ENCODE data around the gene PTPRR. TPM values are rescaled to one million over a fixed set of nuclear protein-coding genes. Genes with fewer than 3 reads are reported as not detected.

The PTPRR gene
- total and polyA plus RNA-seq, 2 donors (not counting 3 experiments of a cell fraction or from before 2014, with no cell fraction given): 0.46 to 1.1 TPM

DNA sequence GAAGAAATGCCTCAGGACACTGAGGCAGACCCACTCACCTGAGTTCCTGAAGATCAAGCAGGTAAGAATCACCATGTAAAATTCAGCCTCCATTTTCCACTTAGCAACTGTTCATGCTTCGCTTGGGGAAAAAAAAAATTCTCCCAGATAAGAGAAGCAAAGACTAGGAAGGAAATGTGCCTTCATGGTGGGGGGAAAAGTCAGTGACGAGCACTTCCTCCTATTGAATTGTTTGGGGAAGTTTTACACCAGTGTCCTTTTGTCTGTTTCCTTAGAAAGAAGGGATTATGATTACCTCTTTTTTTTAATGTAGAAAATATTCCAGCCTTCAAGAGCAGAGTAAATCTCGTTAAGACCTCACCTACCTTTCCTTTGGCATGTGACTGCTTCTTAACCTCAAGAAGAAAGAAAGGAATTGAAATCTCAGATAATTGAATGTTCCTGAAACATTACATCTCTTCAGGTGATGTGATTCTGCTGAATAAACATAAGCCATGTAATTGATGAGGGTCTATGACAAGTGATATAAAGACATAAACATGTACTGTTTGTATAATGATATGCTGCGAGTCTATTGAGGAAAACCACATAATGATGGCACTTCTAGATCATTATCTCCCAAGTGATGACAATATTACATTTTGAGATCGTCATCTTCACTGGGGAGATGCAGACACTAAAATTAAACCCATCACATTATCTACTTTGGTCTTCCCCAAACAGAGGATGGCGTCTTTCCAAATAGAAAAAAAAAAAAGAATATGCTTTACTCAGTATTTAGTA is 283.0 kb downstream of the PTPRR start, which contains the start of gene PTPRB:
Gene PTPRB, minus strand, starts transcription at position 127 of the 783 bp plus-strand sequence. Its CDS starts 34 bp downstream, at position 93.
- Histone ChIP-seq H3K4me2 (ENCODE audit: insufficient read depth, low read length) (peak within 1 kb of the TSS; percentile 60), H3K36me3 (ENCODE audit: control insufficient read depth in 2 of 2, extremely low read depth in 1 of 2, insufficient read depth in 2 of 2, low read length in 2 of 2) (peaks cover 1 to 22% of the 10 kb centered on the region in 2 experiments), H3K27ac (ENCODE audit: insufficient read depth, low read depth, low read length) (peak within 1 kb of the TSS; percentile 100), H2AFZ (ENCODE audit: low read depth, low read length) (peak within 1 kb of the TSS; percentile 43), H3K79me2 (ENCODE audit: control insufficient read depth, insufficient read depth, low read length) (peaks cover 51% of the 10 kb centered on the region), H3K27me3 (ENCODE audit: control insufficient read depth in 2 of 2, insufficient read depth in 2 of 2, low read length in 2 of 2) (no peaks in the 10 kb centered on the region), H3K4me3 (replicated peaks in 1 of 3; ENCODE audit: insufficient read depth in 1 of 3, low read depth in 1 of 3, low read length in 3 of 3) (peak within 1 kb of the TSS; percentile 63 to 100 (median 99)), H3K9me3 (replicated peaks; ENCODE audit: control insufficient read depth, insufficient read depth, low read length) (no peaks in the 10 kb centered on the region), H3K4me1 (ENCODE audit: control insufficient read depth, extremely low read depth, insufficient read depth, low read length) (peaks cover 50% of the 10 kb centered on the region), H3K9ac (replicated peaks; ENCODE audit: extremely low read depth, insufficient read depth, low read length) (peak within 1 kb of the TSS; percentile 100), H3K9me1 (replicated peaks; ENCODE audit: control insufficient read depth, extremely low read depth, insufficient read depth, low read length) (no peaks in the 10 kb centered on the region), H4K20me1 (replicated peaks; ENCODE audit: control insufficient read depth, extremely low read depth, insufficient read depth, low read length) (no peaks in the 10 kb centered on the region)
- peak; percentile 85 for DNase-seq (ENCODE audit: low read depth, low spot score)
- FAIRE-seq: peak; percentile 72
- intact Hi-C loops (cut with micrococcal nuclease) (loop anchor here (1.0 to 2.0 kb wide), 8 partner anchors 8 to 82 kb away; no protein-coding TSS in a partner anchor), dilution Hi-C loops (cut with MboI; ENCODE audit: extremely low pct_ligation_motif_present, low sequenced_read_pairs) (no loop called here)
- BruUV-seq (replicated peaks): TSS peak; percentile 85
- ChIA-PET POLR2A (no interaction called here), CTCF (interaction anchor here (1.2 to 2.7 kb wide), 7 partner anchors 12 to 82 kb away, joined by 4 to 23 read pairs (median 9); no protein-coding TSS in a partner anchor)
- peak; percentile 67 for TF ChIP-seq FOS (IDR thresholded peaks at IDR 0.05; ENCODE audit: borderline replicate concordance, insufficient read depth, low read length)
- TF ChIP-seq MYC (IDR thresholded peaks at IDR 0.05; ENCODE audit: low read depth, low read length): no peak
- TF ChIP-seq GATA2 (IDR thresholded peaks at IDR 0.05; ENCODE audit: insufficient read depth, insufficient read length, low read depth, low read length): peak; percentile 55
- peak; percentile 45 for TF ChIP-seq POLR2A (IDR thresholded peaks at IDR 0.05; ENCODE audit: low read depth, low read length)
- TF ChIP-seq POLR2AphosphoS5 (IDR thresholded peaks at IDR 0.05; ENCODE audit: insufficient read depth, low read depth, low read length): peak; percentile 51
- TF ChIP-seq, protein P1, sequence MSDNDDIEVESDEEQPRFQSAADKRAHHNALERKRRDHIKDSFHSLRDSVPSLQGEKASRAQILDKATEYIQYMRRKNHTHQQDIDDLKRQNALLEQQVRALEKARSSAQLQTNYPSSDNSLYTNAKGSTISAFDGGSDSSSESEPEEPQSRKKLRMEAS (IDR thresholded peaks at IDR 0.05; ENCODE audit: insufficient read depth, insufficient read length): no peak
- TF ChIP-seq JUN (IDR thresholded peaks at IDR 0.05; ENCODE audit: borderline replicate concordance, insufficient read depth, insufficient read length, low read depth): peak; percentile 60
- no peak for TF ChIP-seq EZH2 (IDR thresholded peaks at IDR 0.05; ENCODE audit: borderline replicate concordance, low read depth, low read length, severe bottlenecking)
